Right lobe of liver (tissue), 4 donors: Measurements from ENCODE around the gene DLG2.

Source experiments
- POLR2A ChIP-seq: fragments of 450-650 bp; IDR thresholded peaks from one replicate; pipeline ENCODE4 v1.6.1; 2017; ENCODE audit warnings: antibody characterized with exemption, mild to moderate bottlenecking
- TF ChIP-seq, protein P1 (sequence below), 4 donors: fragments of 200-600 bp in 3 of 4; fragments of 450-650 bp in 1 of 4; IDR thresholded peaks; one replicate each; pipeline versions ENCODE4 v1.5.1 to v1.8.0; 2016 to 2022; ENCODE audit warnings: antibody characterized with exemption in 4 of 4, mild to moderate bottlenecking in 2 of 4
- donor health status: DM: no; HTN: no; CAD: no.
- donor health status: DM: no; HTN: no; CAD: no.
- donor health status: DM: no; HTN: yes; CAD: no.

DNA sequence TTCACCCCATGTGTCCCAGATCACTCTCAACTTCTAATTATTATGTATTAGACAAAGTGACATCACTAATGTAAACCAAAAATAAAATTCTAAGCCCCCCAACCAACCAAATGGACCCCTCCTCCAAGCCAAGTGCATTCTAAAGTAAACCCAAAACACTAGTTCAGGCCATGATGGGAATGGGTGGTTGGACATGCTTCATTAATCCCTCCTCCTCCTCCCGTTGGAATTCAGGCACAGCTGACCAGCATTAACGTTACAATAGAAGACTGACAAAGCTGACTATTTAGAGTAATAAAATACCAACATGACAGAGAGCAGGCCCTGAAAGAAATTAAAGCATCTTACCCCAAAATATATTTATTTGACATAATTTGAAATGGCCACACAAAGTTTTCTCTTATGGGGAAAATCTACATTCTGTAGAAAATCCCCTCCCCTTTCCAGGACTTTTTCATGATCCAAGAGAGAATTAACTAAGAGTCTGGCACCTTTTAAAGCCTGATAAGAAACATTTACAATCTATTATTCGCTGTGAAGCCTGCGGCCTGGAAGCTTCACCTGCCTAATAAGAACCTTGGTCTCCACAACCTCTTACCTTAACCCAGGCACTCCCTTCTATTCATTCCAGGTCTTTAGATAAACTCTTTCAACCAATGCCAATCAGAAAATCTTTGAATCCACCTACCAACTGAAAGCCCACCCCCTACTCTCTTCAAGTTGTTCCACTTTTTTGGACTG lies 1392.5 kb downstream of the DLG2 start:
- TF ChIP-seq, protein P1, sequence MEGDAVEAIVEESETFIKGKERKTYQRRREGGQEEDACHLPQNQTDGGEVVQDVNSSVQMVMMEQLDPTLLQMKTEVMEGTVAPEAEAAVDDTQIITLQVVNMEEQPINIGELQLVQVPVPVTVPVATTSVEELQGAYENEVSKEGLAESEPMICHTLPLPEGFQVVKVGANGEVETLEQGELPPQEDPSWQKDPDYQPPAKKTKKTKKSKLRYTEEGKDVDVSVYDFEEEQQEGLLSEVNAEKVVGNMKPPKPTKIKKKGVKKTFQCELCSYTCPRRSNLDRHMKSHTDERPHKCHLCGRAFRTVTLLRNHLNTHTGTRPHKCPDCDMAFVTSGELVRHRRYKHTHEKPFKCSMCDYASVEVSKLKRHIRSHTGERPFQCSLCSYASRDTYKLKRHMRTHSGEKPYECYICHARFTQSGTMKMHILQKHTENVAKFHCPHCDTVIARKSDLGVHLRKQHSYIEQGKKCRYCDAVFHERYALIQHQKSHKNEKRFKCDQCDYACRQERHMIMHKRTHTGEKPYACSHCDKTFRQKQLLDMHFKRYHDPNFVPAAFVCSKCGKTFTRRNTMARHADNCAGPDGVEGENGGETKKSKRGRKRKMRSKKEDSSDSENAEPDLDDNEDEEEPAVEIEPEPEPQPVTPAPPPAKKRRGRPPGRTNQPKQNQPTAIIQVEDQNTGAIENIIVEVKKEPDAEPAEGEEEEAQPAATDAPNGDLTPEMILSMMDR (IDR thresholded peaks at IDR 0.05), result no peak
- no peak for TF ChIP-seq POLR2A
